BLaER1 treated with 17β-estradiol and CSF1 and Interleukin-3, amounts not matched to agents 10 nM and 100 nM (cell line): Measurements from ENCODE around the gene UMODL1.

Source experiments
- H3K27ac ChIP-seq, 11 experiments: shearing (Covaris generic); formaldehyde crosslinking; 2 replicates each; pipeline ENCODE4 v1.8.1; 2022
- H3K27me3 ChIP-seq, 11 experiments: shearing (Covaris generic); formaldehyde crosslinking; 2 replicates each; pipeline ENCODE4 v1.8.1; 2022
- H3K36me3 ChIP-seq, 11 experiments: shearing (Covaris generic); formaldehyde crosslinking; 2 replicates each; pipeline ENCODE4 v1.8.1; 2022
- H3K4me1 ChIP-seq, 10 experiments: shearing (Covaris generic); formaldehyde crosslinking; 2 replicates each; pipeline ENCODE4 v1.8.1; 2022
- H3K4me2 ChIP-seq, 11 experiments: shearing (Covaris generic); formaldehyde crosslinking; 2 replicates each; pipeline ENCODE4 v1.8.1; 2022
- H3K4me3 ChIP-seq, 10 experiments: shearing (Covaris generic); formaldehyde crosslinking; 2 replicates each; pipeline ENCODE4 v1.8.1; 2022
- H3K9ac ChIP-seq, 11 experiments: shearing (Covaris generic); formaldehyde crosslinking; 2 replicates each; pipeline ENCODE4 v1.8.1; 2022
- H3K9me3 ChIP-seq, 11 experiments: shearing (Covaris generic); formaldehyde crosslinking; replicated peaks in 1 of 11; 2 replicates each; pipeline ENCODE4 v1.8.1; 2022
- H4K20me1 ChIP-seq, 11 experiments: shearing (Covaris generic); formaldehyde crosslinking; 2 replicates each; pipeline ENCODE4 v1.8.1; 2022
- Cebpa-rat ChIP-seq, 11 experiments: shearing (Covaris generic); IDR thresholded peaks; 2 replicates each; pipeline ENCODE4 v1.8.1; 2022

The UMODL1 gene

GRCh38 chr21:42093186-42093585 lies 22.1 kb downstream of the UMODL1 start:
- peaks cover 10 to 19% (median 14%) of the 10 kb centered on the region in 11 experiments; a peak in 20 of 22 replicates for H3K9me3 ChIP-seq

DNA sequence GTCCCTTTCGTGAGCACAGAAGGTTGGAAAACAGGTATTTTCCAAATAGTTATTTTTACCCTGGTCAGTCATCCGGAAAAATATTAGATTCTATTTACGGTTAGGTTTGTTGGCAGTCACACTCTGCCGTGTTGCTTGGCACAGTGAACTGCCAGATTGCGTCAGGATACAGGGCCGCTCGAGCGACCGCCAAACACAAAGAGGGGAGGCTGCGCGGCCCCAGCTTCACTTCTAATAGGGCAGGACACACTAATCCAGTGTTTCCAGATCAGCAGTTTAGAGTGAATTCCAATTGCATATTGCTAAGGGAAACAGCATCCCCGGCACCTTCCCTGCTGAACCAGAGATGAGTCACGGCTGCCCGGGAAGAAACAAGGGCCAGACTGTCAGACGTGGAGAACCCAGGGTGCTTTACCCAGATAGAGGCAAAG lies 22.9 kb downstream of the UMODL1 start:
- no peak for TF ChIP-seq Cebpa-rat (IDR thresholded peaks at IDR 0.05)
- Histone ChIP-seq H3K4me3 (no peak overlapping the region), H3K9ac (no peak overlapping the region), H3K4me1 (peaks cover 26 to 47% (median 35%) of the 10 kb centered on the region in 10 experiments), H3K36me3 (no peaks in the 10 kb centered on the region), H3K4me2 (no peak overlapping the region), H4K20me1 (no peaks in the 10 kb centered on the region; a peak in 1 of 22 replicates), H3K27me3 (no peaks in the 10 kb centered on the region), H3K27ac (no peak overlapping the region), H3K9me3 (peaks cover 10 to 19% (median 14%) of the 10 kb centered on the region in 11 experiments; a peak in 20 of 22 replicates)

More at GRCh38 chr21:42093186-42093585, 22.1 kb downstream of the UMODL1 start:
- H3K4me3 ChIP-seq = no peak overlapping the region
- no peaks in the 10 kb centered on the region; a peak in 1 of 22 replicates for H4K20me1 ChIP-seq
- no peaks in the 10 kb centered on the region for H3K27me3 ChIP-seq
- peaks cover 18 to 52% (median 38%) of the 10 kb centered on the region in 10 experiments for H3K4me1 ChIP-seq
- H3K27ac ChIP-seq = no peak overlapping the region
- no peak for TF ChIP-seq Cebpa-rat (IDR thresholded peaks at IDR 0.05)
- peak overlapping the region in 5 of 11 experiments; percentile 17 to 58 (median 47); a peak in 5 of 22 replicates for H3K4me2 ChIP-seq
- H3K36me3 ChIP-seq = no peaks in the 10 kb centered on the region
- no peak overlapping the region for H3K9ac ChIP-seq

- no peaks in the 10 kb centered on the region for H3K36me3 ChIP-seq
- no peak overlapping the region for H3K9ac ChIP-seq
- no peak overlapping the region for H3K27ac ChIP-seq
- peaks cover 10 to 19% (median 14%) of the 10 kb centered on the region in 11 experiments; a peak in 20 of 22 replicates for H3K9me3 ChIP-seq
- no peak overlapping the region for H3K4me3 ChIP-seq
- no peaks in the 10 kb centered on the region; a peak in 1 of 22 replicates for H4K20me1 ChIP-seq
- no peak overlapping the region for H3K4me2 ChIP-seq
- H3K4me1 ChIP-seq = peaks cover 21 to 39% (median 29%) of the 10 kb centered on the region in 10 experiments
- no peak for TF ChIP-seq Cebpa-rat (IDR thresholded peaks at IDR 0.05)
- H3K27me3 ChIP-seq = no peaks in the 10 kb centered on the region
Measured at GRCh38 chr21:42094811-42095210, 23.7 kb downstream of the UMODL1 start.

GRCh38 chr21:42095581-42095980 lies 24.5 kb downstream of the UMODL1 start:
- Histone ChIP-seq H3K36me3 (no peaks in the 10 kb centered on the region), H3K9me3 (peaks cover 10 to 19% (median 14%) of the 10 kb centered on the region in 11 experiments; a peak in 20 of 22 replicates), H3K27me3 (no peaks in the 10 kb centered on the region; a peak in 1 of 22 replicates), H3K27ac (no peak overlapping the region), H3K4me1 (peaks cover 21 to 34% (median 29%) of the 10 kb centered on the region in 10 experiments), H3K4me3 (no peak overlapping the region), H4K20me1 (no peaks in the 10 kb centered on the region; a peak in 1 of 22 replicates), H3K9ac (no peak overlapping the region), H3K4me2 (no peak overlapping the region)
- TF ChIP-seq Cebpa-rat (IDR thresholded peaks at IDR 0.05) = no peak

DNA sequence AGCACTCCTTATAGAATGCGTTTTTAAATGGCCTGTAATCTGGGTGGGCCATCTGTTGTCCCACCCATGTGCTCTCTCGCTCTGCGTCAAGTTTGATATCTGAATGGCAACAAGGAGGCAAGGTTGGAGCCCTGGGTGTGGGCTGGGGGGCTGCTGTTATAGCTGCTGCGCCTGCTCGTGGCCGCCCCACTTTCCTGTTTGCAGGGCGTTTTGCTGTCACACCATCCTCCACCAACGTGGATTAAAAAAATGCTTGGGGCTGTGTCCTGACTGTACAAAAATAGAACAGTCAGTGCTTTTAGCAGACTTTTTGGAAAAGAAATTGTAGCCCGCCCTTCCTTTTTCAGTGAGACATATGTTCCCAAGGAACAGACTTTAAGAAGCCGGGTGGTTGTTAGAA lies 25.4 kb downstream of the UMODL1 start:
- peak overlapping the region in 1 of 11 experiments; percentile 14; a peak in 1 of 22 replicates for H3K9ac ChIP-seq

DNA sequence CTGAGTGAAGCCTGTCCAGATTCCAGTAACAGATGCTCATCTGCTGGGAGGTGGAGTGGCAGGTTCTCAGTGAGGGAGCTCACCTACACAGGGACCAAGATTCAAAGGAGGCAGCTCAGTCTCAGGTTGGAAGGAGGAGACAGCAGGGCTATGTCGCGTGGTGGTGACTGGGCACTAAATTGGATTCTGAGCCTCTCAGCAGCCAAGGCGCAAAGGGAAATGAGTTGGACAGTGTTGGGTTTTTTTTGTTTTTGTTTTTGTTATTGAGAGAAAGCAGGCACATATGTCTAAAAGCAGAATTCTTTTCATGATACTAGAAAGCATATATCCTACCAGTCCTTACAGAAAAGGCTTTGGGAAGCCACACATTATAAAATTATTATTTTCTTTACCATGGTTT lies 26.2 kb downstream of the UMODL1 start:
- peaks cover 10 to 19% (median 14%) of the 10 kb centered on the region in 11 experiments; a peak in 20 of 22 replicates for H3K9me3 ChIP-seq
- H3K4me3 ChIP-seq = no peak overlapping the region
- H3K27me3 ChIP-seq = peaks cover 0 to 15% (median 14%) of the 10 kb centered on the region in 11 experiments; a peak in 15 of 22 replicates
- H3K4me1 ChIP-seq = peaks cover 27 to 48% (median 40%) of the 10 kb centered on the region in 10 experiments
- H3K36me3 ChIP-seq = no peaks in the 10 kb centered on the region
- no peak for TF ChIP-seq Cebpa-rat (IDR thresholded peaks at IDR 0.05)
- H4K20me1 ChIP-seq = no peaks in the 10 kb centered on the region
- peak overlapping the region; percentile 35 to 63 (median 54); a peak in 21 of 22 replicates for H3K4me2 ChIP-seq
- peak overlapping the region in 1 of 11 experiments; percentile 55; a peak in 2 of 22 replicates for H3K9ac ChIP-seq
- H3K27ac ChIP-seq = peak overlapping the region in 3 of 11 experiments; percentile 28 to 67 (median 65); a peak in 4 of 22 replicates

More for the DNA sequence above, 25.4 kb downstream of the UMODL1 start:
- peaks cover 27 to 41% (median 34%) of the 10 kb centered on the region in 10 experiments for H3K4me1 ChIP-seq
- peaks cover 10 to 19% (median 14%) of the 10 kb centered on the region in 11 experiments; a peak in 20 of 22 replicates for H3K9me3 ChIP-seq
- peak overlapping the region; percentile 15 to 63 (median 52); a peak in 15 of 22 replicates for H3K4me2 ChIP-seq
- H3K36me3 ChIP-seq = no peaks in the 10 kb centered on the region
- no peak overlapping the region for H3K27ac ChIP-seq
- H4K20me1 ChIP-seq = no peaks in the 10 kb centered on the region; a peak in 1 of 22 replicates
- no peak overlapping the region for H3K4me3 ChIP-seq
- TF ChIP-seq Cebpa-rat (IDR thresholded peaks at IDR 0.05) = no peak
- H3K27me3 ChIP-seq = peaks cover 0 to 8% (median 7%) of the 10 kb centered on the region in 11 experiments; a peak in 15 of 22 replicates

DNA sequence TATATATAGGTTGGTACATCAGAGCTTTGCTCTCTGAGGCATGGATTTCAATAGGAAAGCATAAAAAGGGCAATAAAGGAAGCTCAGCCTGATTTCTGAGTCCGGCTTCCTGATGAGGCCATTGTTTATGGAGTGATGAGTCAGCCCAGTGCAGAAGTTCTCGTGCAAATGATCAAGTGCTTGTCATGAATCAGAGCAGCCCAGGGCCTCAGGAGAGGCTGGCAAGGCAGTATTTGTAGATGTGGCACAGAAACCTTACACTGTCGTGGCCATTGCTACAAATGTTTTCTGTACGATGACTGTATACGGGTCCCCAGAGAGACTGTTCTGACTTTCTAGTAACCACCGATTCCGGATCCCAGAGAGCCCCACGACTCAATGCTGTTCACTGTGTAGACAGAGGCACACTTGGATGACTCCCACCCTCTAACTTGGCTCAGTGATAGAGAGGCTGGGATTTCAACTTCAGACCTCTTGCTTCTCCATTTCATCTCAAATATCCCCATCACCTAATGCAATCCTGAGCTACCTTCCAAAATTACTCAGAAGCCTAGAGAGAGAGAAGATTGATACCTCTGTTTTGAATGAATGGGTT lies 26.8 kb downstream of the UMODL1 start:
- TF ChIP-seq Cebpa-rat (IDR thresholded peaks at IDR 0.05) = no peak

GRCh38 chr21:42098957-42099505 lies 27.9 kb downstream of the UMODL1 start:
- H3K36me3 ChIP-seq = no peaks in the 10 kb centered on the region
- peaks cover 27 to 50% (median 39%) of the 10 kb centered on the region in 10 experiments for H3K4me1 ChIP-seq
- 0 out of 22 replicates have a peak overlapping the region, but pooled peaks of 3 of the 11 experiments have one; percentile 8 to 63 (median 59) for H3K4me2 ChIP-seq
- H3K9me3 ChIP-seq = peaks cover 10 to 14% (median 12%) of the 10 kb centered on the region in 11 experiments; a peak in 20 of 22 replicates
- H3K27me3 ChIP-seq = peaks cover 6 to 25% (median 17%) of the 10 kb centered on the region in 11 experiments; a peak in 15 of 22 replicates
- no peak overlapping the region for H3K4me3 ChIP-seq
- TF ChIP-seq Cebpa-rat (IDR thresholded peaks at IDR 0.05) = no peak
- peak overlapping the region in 1 of 11 experiments; percentile 20; a peak in 1 of 22 replicates for H3K27ac ChIP-seq
- H4K20me1 ChIP-seq = no peaks in the 10 kb centered on the region
- H3K9ac ChIP-seq = no peak overlapping the region

More for the DNA sequence above, 26.8 kb downstream of the UMODL1 start:
- peaks cover 6 to 20% (median 17%) of the 10 kb centered on the region in 11 experiments; a peak in 15 of 22 replicates for H3K27me3 ChIP-seq
- no peaks in the 10 kb centered on the region for H3K36me3 ChIP-seq
- no peaks in the 10 kb centered on the region for H4K20me1 ChIP-seq
- H3K9me3 ChIP-seq = peaks cover 10 to 19% (median 14%) of the 10 kb centered on the region in 11 experiments; a peak in 20 of 22 replicates
- peak overlapping the region in 3 of 11 experiments; percentile 45 to 55 (median 50); a peak in 3 of 22 replicates for H3K9ac ChIP-seq
- H3K4me2 ChIP-seq = peak overlapping the region; percentile 35 to 63 (median 54)
- peak overlapping the region in 4 of 11 experiments; percentile 28 to 67 (median 62); a peak in 5 of 22 replicates for H3K27ac ChIP-seq
- no peak overlapping the region for H3K4me3 ChIP-seq
- H3K4me1 ChIP-seq = peaks cover 27 to 50% (median 38%) of the 10 kb centered on the region in 10 experiments
